Measurements from ENCODE around the gene TENT5A. TPM values are rescaled to one million over a fixed set of nuclear protein-coding genes. Genes with fewer than 3 reads are reported as not detected.

TENT5A gene
- 11.5 and 13.0 TPM in 2 replicates for total RNA-seq (2014; rRNA removed; shearing (Covaris generic))

GRCh38 chr6:81752084-81752920 lies at the start of gene TENT5A:
TSS of gene TENT5A (minus strand) at chr6:81752681. CDS start at chr6:81752141, 540 bp downstream.
- H3K27ac ChIP-seq, result peak within 1 kb of the TSS; percentile 54
- H3K36me3 ChIP-seq, result 0 out of 2 replicates have a peak, but pooled peaks cover 3% of the 10 kb centered on the region
- H3K27me3 ChIP-seq, result no peaks in the 10 kb centered on the region
- DNase-seq, result peak; percentile 88 to 90
- H3K9me3 ChIP-seq (replicated peaks), result no peaks in the 10 kb centered on the region
- no peaks in the 10 kb centered on the region for H3K4me1 ChIP-seq
- H3K4me3 ChIP-seq, result peak within 1 kb of the TSS; percentile 86

GRCh38 chr6:81801489-81801888 lies 49.0 kb upstream of the TENT5A start:
- Histone ChIP-seq H3K27me3 (no peaks in the 10 kb centered on the region), H3K4me1 (peaks cover 8% of the 10 kb centered on the region; the same call in 1 of the 2 replicates), H3K36me3 (no peaks in the 10 kb centered on the region), H3K27ac (no peak overlapping the region), H3K4me3 (no peak overlapping the region), H3K9me3 (replicated peaks) (no peaks in the 10 kb centered on the region)
- peak; percentile 22 to 56 for DNase-seq

GRCh38 chr6:81800666-81801065 lies 48.2 kb upstream of the TENT5A start:
- H3K4me1 ChIP-seq, result peaks cover 8% of the 10 kb centered on the region; the same call in 1 of the 2 replicates
- no peak overlapping the region for H3K27ac ChIP-seq
- H3K36me3 ChIP-seq, result no peaks in the 10 kb centered on the region
- peak in 1 of 2 experiments; percentile 12 for DNase-seq
- no peaks in the 10 kb centered on the region for H3K27me3 ChIP-seq
- H3K9me3 ChIP-seq (replicated peaks), result no peaks in the 10 kb centered on the region; the same call in 1 of the 2 replicates
- no peak overlapping the region for H3K4me3 ChIP-seq

GRCh38 chr6:81799323-81799722 lies 46.8 kb upstream of the TENT5A start:
- Histone ChIP-seq H3K27me3 (no peaks in the 10 kb centered on the region), H3K36me3 (0 out of 2 replicates have a peak, but pooled peaks cover 2% of the 10 kb centered on the region), H3K9me3 (replicated peaks) (no peaks in the 10 kb centered on the region; the same call in 1 of the 2 replicates), H3K4me3 (no peak overlapping the region), H3K27ac (no peak overlapping the region), H3K4me1 (peaks cover 8% of the 10 kb centered on the region; the same call in 1 of the 2 replicates)
- no peak for DNase-seq

GRCh38 chr6:81797591-81797990 lies 45.1 kb upstream of the TENT5A start:
- H3K27me3 ChIP-seq, result no peaks in the 10 kb centered on the region
- H3K36me3 ChIP-seq, result 0 out of 2 replicates have a peak, but pooled peaks cover 2% of the 10 kb centered on the region
- H3K9me3 ChIP-seq (replicated peaks), result no peaks in the 10 kb centered on the region; the same call in 1 of the 2 replicates
- no peak overlapping the region for H3K4me3 ChIP-seq
- H3K4me1 ChIP-seq, result peaks cover 11% of the 10 kb centered on the region; the same call in 1 of the 2 replicates
- no peak for DNase-seq
- H3K27ac ChIP-seq, result no peak overlapping the region

- Histone ChIP-seq H3K4me1 (peaks cover 3% of the 10 kb centered on the region; the same call in 1 of the 2 replicates), H3K4me3 (no peak overlapping the region), H3K27ac (no peak overlapping the region), H3K36me3 (0 out of 2 replicates have a peak, but pooled peaks cover 2% of the 10 kb centered on the region), H3K9me3 (replicated peaks) (no peaks in the 10 kb centered on the region; the same call in 1 of the 2 replicates), H3K27me3 (no peaks in the 10 kb centered on the region)
- DNase-seq, result no peak
Observed at GRCh38 chr6:81795890-81796289, 43.4 kb upstream of the TENT5A start.

GRCh38 chr6:81793821-81794475 lies 41.5 kb upstream of the TENT5A start:
- DNase-seq, result no peak
- no peak overlapping the region for H3K4me3 ChIP-seq
- H3K36me3 ChIP-seq, result 0 out of 2 replicates have a peak, but pooled peaks cover 2% of the 10 kb centered on the region
- no peak overlapping the region for H3K27ac ChIP-seq
- H3K4me1 ChIP-seq, result 0 out of 2 replicates have a peak, but pooled peaks cover 3% of the 10 kb centered on the region
- H3K27me3 ChIP-seq, result no peaks in the 10 kb centered on the region
- no peaks in the 10 kb centered on the region; the same call in 1 of the 2 replicates for H3K9me3 ChIP-seq (replicated peaks)

GRCh38 chr6:81792826-81793225 lies 40.3 kb upstream of the TENT5A start:
- no peak for DNase-seq

GRCh38 chr6:81791756-81792155 lies 39.3 kb upstream of the TENT5A start:
- Histone ChIP-seq H3K27me3 (no peaks in the 10 kb centered on the region), H3K9me3 (replicated peaks) (no peaks in the 10 kb centered on the region; the same call in 1 of the 2 replicates), H3K36me3 (0 out of 2 replicates have a peak, but pooled peaks cover 2% of the 10 kb centered on the region), H3K4me3 (no peak overlapping the region), H3K27ac (no peak overlapping the region), H3K4me1 (0 out of 2 replicates have a peak, but pooled peaks cover 3% of the 10 kb centered on the region)
- DNase-seq, result no peak

More at GRCh38 chr6:81792826-81793225, 40.3 kb upstream of the TENT5A start:
- Histone ChIP-seq H3K4me1 (0 out of 2 replicates have a peak, but pooled peaks cover 3% of the 10 kb centered on the region), H3K9me3 (replicated peaks) (no peaks in the 10 kb centered on the region; the same call in 1 of the 2 replicates), H3K4me3 (no peak overlapping the region), H3K27ac (no peak overlapping the region), H3K27me3 (no peaks in the 10 kb centered on the region), H3K36me3 (0 out of 2 replicates have a peak, but pooled peaks cover 2% of the 10 kb centered on the region)

- DNase-seq, result no peak
- Histone ChIP-seq H3K36me3 (0 out of 2 replicates have a peak, but pooled peaks cover 2% of the 10 kb centered on the region), H3K4me3 (no peak overlapping the region), H3K27ac (no peak overlapping the region), H3K27me3 (no peaks in the 10 kb centered on the region), H3K9me3 (replicated peaks) (no peaks in the 10 kb centered on the region), H3K4me1 (0 out of 2 replicates have a peak, but pooled peaks cover 3% of the 10 kb centered on the region)
Observed at GRCh38 chr6:81790034-81790433, 37.6 kb upstream of the TENT5A start.

GRCh38 chr6:81789291-81789690 lies 36.8 kb upstream of the TENT5A start:
- H3K9me3 ChIP-seq (replicated peaks), result no peaks in the 10 kb centered on the region
- no peak overlapping the region for H3K27ac ChIP-seq
- no peak overlapping the region for H3K4me3 ChIP-seq
- H3K27me3 ChIP-seq, result no peaks in the 10 kb centered on the region
- H3K4me1 ChIP-seq, result 0 out of 2 replicates have a peak, but pooled peaks cover 3% of the 10 kb centered on the region
- DNase-seq, result no peak
- no peaks in the 10 kb centered on the region for H3K36me3 ChIP-seq

- Histone ChIP-seq H3K9me3 (replicated peaks) (no peaks in the 10 kb centered on the region), H3K4me1 (no peaks in the 10 kb centered on the region), H3K4me3 (no peak overlapping the region), H3K36me3 (no peaks in the 10 kb centered on the region), H3K27me3 (no peaks in the 10 kb centered on the region), H3K27ac (no peak overlapping the region)
- DNase-seq, result no peak
Observed at GRCh38 chr6:81788748-81789147, 36.3 kb upstream of the TENT5A start.

- Histone ChIP-seq H3K27me3 (no peaks in the 10 kb centered on the region), H3K9me3 (replicated peaks) (no peaks in the 10 kb centered on the region), H3K4me3 (no peak overlapping the region), H3K4me1 (no peaks in the 10 kb centered on the region), H3K27ac (no peak overlapping the region), H3K36me3 (no peaks in the 10 kb centered on the region)
- DNase-seq, result no peak
Observed at GRCh38 chr6:81787313-81788068, 35.0 kb upstream of the TENT5A start.

- no peaks in the 10 kb centered on the region for H3K27me3 ChIP-seq
- H3K9me3 ChIP-seq (replicated peaks), result no peaks in the 10 kb centered on the region
- DNase-seq, result no peak
- H3K36me3 ChIP-seq, result no peaks in the 10 kb centered on the region
- no peak overlapping the region for H3K27ac ChIP-seq
- H3K4me3 ChIP-seq, result no peak overlapping the region
- no peaks in the 10 kb centered on the region for H3K4me1 ChIP-seq
Observed at GRCh38 chr6:81786150-81786549, 33.7 kb upstream of the TENT5A start.
